GM23338 (cell line): ENCODE measurements around the gene SUGCT.

Experiments used
- CTCF ChIP-seq, 2 experiments: fragments of 200-600 bp in 1 of 2; sonication (generic) in 1 of 2; conservative IDR thresholded peaks; 2 replicates each; pipeline versions ENCODE4 v1.5.1 to v1.6.1; 2016 to 2017; ENCODE audit warnings: antibody characterized with exemption in 2 of 2, low read depth in 2 of 2, mild to moderate bottlenecking in 2 of 2, moderate library complexity in 1 of 2
- EZH2 ChIP-seq: fragments of 200-600 bp; sonication (generic); IDR thresholded peaks from one replicate; pipeline ENCODE4 v1.8.0; 2017; ENCODE audit warnings: antibody characterized with exemption, mild to moderate bottlenecking, low read depth; ENCODE audit not compliant: unreplicated experiment
- EZH2phosphoT487 ChIP-seq: fragments of 200-600 bp; sonication (generic); IDR thresholded peaks from one replicate; pipeline ENCODE4 v1.8.1; 2018; ENCODE audit warnings: antibody characterized with exemption; ENCODE audit not compliant: unreplicated experiment
- JUNB ChIP-seq: IDR thresholded peaks from one replicate; pipeline ENCODE4 v1.6.1; 2016; ENCODE audit warnings: antibody characterized with exemption; ENCODE audit not compliant: unreplicated experiment
- POLR2AphosphoS5 ChIP-seq: IDR thresholded peaks from 2 replicates; pipeline ENCODE4 v1.6.1; 2016; ENCODE audit warnings: antibody characterized with exemption, low read depth
- REST ChIP-seq: IDR thresholded peaks from one replicate; pipeline ENCODE4 v1.6.1; 2018; ENCODE audit warnings: antibody characterized with exemption; ENCODE audit not compliant: unreplicated experiment
- STAT1 ChIP-seq: IDR thresholded peaks from one replicate; pipeline ENCODE4 v1.6.1; 2016; ENCODE audit warnings: antibody characterized with exemption; ENCODE audit not compliant: unreplicated experiment
- ZNF114 ChIP-seq: fragments of 250-450 bp; sonication (Bioruptor Pico); IDR thresholded peaks from 2 replicates; pipeline ENCODE4 v1.5.0; 2020; ENCODE audit warnings: mild to moderate bottlenecking, moderate library complexity

- no peak for TF ChIP-seq CTCF (conservative IDR thresholded peaks at IDR 0.05; ENCODE audit: low read depth in 2 of 2)
- no peak for TF ChIP-seq REST
- no peak for TF ChIP-seq EZH2
- no peak for TF ChIP-seq POLR2AphosphoS5
- TF ChIP-seq EZH2phosphoT487, result no peak
- TF ChIP-seq ZNF114, result no peak
- no peak for TF ChIP-seq STAT1
- TF ChIP-seq JUNB, result no peak
These were observed 207.0 kb downstream of the SUGCT start for GRCh38 chr7:40341836-40342235.
